Glomerular visceral epithelial cell (primary cell): ENCODE data around the gene MYZAP.
"Not testable (repeated sequence)": the region's sequence is repeated elsewhere in the genome, so short reads cannot be mapped to it uniquely, and the experiment has no call there.

Experiments
- DNase-seq: peaks from one replicate; pipeline ENCODE4 v3.0.0-alpha.2; 2016; ENCODE audit errors: extremely low spot score

MYZAP gene

DNA sequence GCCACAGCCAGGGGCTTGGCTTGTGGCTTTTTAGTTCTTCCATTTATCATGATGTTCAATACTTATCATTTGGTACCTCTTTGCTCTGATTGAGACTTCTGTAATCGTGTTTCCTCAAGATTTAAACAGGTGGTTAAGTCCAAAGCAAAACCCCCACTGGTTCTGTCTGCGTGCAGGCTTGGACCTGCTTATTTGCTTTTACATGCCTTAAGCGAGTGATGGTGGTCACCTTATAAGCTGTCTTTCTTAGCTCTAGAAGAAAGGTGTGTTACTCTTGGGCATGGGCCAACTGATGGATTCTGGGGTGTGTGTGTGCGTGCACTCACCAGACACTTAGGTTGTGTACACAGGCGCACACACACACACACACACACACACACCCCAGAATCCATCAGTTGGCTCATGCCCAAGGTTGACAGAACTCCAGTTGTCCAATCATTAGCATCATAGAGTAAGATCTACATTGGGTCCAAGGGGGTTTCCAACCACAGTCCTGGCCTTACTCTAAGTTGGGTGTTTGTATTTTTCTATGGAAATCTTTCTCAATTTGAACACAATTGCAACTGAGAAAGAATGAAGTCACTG, 1.2 kb downstream of the MYZAP start:
- DNase-seq = no peak

DNA sequence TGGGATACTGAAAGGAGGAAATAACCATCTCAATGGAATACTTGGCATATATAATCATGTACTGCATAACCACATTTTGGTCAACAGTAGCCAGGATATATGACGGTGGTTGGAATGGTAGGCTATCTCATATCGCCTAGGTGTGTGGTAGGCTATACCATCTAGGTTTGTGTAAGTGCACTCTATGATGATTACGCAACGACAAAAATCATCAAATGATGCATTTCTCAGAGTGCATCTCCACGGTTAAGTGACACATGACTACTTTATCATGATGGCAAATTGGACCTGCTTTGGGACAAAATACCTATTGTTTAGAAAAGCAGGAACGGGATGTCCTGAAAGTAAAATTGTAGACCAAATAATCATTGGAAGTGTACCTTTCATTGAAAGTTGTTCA, 2.8 kb downstream of the MYZAP start:
- no peak for DNase-seq

DNA sequence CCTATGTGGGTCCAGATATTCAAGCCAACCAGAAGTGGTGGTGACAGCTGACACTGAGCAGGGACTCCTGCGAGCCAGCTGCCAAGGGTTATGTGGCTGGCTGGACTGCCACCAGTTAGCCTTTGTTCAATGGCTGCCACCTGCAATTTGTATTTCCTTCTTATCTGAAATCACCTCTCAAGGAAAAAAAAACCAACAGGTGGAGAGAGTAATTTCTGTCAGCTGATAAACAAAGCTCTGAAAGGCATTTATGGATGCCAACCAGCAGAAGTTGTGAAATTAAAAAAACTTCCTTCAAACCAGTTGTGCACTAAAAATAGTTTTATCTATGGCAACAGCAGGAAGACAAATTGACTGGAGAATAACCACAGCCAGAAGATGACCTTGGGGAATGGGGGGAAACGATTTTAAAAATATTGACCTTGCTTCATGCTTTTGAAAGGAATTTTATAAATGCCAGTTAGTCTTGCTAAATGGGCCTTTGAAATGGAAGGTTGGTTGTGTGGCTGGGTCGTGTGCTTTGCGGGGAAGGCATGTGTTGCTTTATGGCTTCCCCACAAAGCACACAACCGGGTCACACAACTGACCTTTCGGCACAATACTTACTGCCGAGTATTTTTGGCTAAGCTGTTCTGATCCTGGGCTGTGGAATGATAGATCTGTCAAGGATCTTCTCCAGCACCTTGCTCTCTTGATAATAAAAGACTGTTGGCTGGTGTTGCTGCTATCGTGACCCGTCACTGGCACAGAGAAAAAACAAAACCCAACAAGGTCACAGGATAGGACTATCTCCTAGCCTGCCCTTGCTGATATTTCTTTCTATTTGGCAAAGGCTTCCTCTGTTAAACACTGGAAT, 3.5 kb downstream of the MYZAP start:
- DNase-seq = no peak

DNA sequence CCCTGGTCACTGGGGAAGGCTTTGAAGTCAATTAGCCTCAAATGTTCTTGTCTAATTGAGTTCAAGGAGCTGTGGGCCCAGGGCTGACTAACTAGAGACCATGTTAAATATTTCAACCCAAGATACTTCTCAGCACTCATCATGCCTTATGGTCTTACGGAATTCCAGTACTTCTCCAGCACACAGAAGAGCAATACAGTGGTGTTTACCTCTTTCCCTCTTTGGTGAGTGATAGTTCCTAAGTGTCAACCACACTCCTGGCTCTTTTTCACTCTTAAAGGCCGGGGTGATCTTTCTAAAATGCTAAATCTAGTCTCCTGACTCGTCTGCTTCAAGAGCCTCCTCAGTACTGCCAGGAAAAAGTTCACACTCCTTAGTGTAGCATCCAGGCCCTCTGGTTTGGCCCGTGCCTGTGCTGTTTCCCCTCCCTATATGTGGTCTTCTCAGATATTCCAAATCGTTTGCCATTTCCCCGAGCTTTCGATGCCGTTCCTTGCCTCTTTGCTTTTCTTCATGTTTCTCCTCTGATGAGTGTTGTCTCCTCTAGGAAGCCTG, 4.7 kb downstream of the MYZAP start:
- DNase-seq = no peak

DNA sequence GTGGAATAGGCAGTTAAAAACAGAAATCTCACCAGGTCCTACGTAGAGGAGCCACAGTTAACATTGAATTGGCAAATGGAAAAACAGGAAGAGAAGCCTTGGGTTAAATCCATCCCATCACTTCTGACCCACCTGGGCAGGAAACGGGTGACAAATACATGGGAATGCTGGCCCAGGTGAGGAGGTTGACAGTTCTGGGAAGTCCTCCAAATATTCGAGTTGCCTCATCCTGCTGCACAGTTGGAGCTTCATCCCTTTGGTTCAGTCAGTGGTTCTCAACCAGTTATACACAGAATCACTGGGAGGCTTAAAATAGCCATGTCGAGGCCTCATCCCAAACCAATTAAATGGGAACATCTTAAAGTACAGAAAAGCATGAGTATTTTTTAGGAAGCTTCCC, 5.3 kb downstream of the MYZAP start:
- no peak for DNase-seq

DNA sequence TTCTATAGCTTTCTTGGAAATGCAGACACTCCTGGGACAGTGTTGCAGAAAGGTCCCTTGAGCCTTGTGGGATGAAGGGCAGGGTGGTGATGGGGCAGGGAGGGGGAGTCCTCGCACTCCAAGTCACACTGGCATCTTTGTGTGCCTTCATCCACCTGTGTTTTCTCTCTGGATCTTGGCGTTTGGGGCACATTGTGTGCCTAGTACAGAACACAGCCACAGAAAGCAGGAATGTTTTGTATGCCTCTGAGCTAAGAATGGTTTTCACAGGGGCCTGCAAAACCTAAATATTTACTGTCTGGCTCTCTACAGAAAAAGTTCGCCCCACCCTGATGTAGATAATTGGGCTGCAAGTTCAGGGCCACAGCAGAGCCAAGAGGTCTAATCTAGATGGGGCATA, 5.7 kb downstream of the MYZAP start:
- no peak for DNase-seq

DNA sequence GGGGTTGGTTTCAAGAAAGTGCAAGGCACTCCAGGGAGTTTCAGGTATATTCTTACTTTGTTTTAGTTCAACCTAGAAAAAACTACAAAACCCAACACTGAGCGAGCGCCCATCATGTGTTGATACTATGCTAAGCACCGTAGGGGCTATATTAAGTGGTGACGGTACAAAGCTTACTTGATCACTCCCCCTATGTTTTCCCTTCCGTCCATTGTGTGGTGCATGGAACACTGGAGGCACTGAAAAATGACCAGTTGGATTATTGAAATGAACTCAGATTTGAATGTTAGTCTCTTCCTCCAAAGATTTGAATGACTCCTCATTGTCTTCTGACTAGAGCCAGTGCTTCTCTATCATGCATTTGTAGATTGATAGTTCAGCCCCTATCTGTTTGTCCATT, 6.6 kb downstream of the MYZAP start:
- no peak for DNase-seq

DNA sequence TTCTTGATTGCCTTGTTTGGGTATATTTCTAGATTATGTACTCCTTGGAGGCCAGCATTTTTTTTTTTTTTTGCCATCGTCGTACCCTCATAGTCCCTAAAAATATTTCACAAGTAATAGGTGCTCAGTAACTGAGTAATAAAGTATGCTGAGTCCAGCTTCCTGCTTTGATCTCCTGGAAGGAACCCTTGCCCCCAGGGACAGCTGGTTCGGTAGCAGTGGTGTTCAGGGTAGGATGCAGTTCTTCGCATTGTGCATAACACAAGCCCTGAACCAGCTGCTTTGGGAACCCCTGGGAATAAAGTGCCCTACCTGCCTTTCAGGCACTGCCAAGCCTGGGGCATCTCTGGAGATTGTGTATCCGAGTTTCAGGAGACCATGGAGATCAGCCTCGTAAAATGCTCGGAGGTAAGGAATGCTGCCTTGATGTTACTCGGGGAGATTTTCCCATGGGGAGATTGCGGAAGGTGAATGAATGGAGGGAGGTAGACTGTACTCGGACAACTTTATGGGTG, 7.6 kb downstream of the MYZAP start:
- no peak for DNase-seq

DNA sequence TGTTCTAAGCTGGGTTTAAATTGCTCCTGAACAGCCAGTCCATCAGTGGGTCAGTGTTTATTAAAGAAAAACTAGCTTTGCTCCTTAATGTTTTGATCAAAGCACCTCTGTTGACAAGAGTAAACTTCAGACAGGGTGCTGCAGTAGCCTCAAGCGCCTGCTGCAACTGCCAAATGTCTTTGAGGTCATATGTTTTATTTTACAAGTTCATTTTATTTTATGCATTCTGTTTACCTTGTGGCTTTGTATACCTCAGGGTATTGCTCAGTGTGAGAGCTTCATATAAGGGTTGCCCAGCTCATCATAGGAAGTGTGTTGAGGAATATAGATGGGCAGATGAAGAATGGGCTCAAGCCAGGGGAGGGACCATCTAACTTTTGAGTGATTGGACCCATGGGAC, 8.5 kb downstream of the MYZAP start:
- DNase-seq = no peak

DNA sequence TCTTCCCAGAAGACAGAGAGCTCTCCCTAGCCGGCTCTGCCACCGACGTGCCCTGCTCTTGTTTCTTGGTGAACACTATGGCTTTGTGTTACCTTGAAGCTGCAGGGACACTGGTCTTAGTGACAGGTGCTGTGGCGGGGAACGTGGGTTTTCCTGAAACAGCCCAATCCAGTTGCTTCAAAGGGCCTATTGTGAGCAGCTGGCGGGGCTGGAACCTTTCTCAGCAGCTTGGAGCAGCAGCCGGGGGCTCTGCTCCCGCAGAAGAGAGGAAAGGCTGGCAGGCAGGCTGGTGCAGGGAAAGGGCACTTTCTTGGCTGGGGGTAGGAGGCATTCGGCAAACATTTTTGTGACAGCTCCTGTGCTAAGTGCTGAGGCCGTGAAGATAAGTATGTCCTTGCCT, 12.8 kb downstream of the MYZAP start:
- DNase-seq = no peak

DNA sequence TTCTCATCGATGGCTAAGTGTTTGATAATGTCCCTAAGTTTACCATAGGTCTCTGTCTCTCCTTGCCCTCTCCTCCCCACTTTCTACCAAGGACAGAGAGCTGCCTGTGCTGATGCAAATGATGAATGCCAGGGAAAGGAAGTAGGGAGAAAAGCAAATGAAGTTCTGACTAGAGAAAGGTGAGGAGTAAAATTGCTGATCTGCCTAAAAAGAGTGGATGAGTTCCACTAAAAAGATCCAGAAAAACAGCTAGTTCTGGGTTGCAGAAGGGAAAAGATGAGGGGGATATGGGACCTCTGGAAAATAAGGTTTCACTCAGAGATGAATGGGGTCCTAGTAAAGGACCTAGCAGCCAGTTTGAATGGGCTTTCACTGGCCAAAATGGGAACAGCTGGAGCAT, 13.8 kb downstream of the MYZAP start:
- no peak for DNase-seq

DNA sequence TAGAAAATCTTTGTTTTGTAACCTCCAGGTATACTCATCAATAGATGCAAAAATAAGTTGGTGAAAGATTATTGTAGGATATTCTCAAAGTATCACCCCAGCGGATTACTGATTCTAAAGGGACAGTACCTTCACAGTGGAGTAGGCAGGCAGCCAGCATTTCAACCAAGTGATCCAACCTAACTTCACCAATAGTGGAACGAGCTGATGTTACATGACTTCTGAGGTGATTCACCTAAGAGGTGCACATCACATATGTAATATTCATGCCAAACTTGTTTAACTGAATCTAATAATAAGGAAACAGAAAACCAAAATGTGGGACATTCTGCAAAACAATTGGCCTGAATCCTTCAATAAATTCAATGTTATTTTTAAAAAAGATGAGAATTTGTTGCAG, 14.3 kb downstream of the MYZAP start:
- DNase-seq = no peak

DNA sequence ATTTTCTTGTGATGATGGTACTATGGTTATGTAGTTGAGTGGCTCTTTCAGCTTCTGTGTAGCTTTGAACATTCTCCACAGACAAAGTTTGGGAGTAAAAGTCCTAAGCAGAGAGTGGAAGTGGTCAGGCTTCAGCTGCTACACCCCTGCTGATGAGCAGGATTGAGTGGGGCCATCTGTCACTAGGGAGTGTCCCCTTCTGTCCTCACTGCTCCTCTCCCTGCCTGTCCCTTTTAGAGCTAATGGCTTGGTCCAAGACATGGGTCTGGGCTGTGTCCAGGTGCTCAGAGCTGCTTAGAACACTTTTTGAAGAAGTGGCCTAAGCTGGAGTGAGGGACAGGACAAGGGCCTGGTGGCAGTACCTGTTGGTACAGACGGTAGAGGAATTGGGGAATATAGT, 15.1 kb downstream of the MYZAP start:
- no peak for DNase-seq

DNA sequence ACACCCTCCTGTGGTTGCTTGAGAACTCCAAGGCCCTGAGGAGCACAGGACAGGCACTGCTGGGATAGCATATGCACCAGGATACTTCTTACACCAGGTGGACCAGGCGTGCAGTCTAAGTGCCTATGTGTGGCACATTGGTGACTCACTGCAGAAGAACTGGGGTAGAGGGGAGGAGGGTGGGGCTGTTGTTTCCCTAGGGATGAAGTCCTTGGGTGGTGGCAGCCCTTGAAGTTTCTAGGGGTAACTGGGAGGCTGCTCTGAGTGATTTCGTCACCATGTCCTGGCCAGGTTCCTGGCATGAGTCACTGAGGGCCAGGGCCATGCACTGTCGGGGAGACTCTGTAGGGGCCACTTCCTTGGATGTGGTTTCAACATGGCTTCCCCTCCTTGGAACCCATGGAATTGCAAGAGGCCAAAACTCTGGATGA, 15.9 kb downstream of the MYZAP start:
- DNase-seq = peak; percentile 78

DNA sequence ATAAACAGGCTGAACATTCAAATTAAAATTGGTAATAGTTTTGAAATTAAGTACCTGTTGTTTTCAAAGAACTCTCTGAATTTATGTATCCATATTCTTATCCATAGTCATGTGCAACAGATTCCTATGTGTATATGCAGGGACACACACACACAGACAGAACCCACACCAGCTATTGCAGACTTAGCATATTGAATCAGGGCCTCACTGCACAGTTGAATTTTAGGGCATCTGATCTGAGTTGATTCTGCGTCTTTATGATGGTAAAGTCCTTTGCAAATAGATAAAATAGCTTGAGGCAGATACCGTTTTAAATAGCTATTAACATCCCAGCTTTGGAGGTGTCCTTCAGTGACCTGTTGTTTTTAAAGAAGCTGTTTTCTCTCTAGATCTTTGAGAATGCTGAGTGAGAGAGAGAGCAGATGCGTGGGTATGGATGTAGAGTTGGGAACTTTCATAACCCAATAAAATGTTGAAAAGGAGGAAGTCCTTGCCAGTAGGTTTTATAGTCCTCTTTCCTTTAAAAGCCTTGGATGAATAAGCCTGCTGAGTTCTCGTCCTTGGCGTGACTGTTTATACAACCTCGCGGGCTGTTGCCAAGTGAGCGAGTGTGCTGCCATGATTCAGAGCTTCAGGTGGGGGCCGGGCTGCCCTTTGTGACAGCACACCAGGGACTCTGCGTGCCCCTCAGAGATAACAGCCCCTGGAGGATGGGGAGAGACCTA, 18.3 kb downstream of the MYZAP start:
- peak; percentile 40 for DNase-seq

DNA sequence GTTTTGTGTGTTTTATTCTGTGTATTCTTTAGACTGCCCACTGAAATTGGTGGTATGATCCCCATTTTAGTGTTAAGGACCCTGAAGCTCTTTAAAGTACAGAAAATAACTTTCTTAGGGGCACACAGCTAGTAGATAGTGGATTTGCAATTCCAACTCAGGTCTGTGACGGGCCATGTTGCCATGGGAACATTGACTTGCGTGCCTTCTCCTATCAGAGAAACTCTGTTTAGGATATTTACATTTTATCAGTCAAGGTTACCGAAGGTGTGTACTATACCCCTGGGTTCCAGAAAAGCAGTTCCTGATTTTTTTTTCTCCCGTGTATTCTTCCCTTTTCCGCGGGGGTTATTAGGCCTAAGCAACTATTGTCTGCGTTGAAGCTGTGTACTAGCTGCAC, 19.4 kb downstream of the MYZAP start:
- DNase-seq = no peak

DNA sequence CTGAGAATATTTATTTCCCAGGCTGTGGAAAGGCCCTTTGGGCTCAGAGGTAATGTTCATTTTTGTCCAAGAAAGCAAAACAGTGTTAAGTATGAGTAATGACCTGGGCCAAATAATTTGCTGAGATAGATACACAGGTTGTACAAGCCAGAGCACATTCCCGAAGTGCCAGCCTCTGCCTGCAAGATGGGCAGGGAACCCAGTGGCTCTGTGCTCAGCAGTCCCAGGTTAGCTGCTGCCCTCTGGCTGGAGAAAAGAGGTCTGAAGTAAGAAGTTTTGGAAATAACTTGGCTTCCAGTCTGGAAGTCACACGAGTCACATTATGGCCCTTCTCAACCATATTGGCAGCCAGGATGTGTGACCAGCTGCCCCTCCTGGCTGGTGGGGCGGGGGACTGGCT, 20.2 kb downstream of the MYZAP start:
- DNase-seq = peak; percentile 24

DNA sequence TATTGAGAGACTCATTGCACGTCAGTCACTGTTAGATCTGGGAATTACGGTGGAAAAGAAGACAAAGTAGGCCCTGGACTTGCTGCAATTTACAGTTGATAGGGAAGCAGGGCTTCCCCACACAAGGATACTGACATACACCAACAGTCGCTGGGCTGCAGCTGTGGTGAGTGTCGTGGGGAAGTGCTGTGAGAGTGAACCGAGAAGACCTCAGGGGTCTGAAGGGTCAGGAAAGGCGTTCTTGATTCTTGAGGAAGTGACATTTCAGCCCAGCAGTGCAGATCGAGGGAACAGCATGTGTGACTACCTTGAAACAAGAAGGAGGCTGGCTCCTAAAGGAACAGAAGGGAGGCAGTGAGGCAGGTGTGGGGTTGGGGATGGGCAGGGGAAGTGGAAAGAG, 22.5 kb downstream of the MYZAP start:
- no peak for DNase-seq

DNA sequence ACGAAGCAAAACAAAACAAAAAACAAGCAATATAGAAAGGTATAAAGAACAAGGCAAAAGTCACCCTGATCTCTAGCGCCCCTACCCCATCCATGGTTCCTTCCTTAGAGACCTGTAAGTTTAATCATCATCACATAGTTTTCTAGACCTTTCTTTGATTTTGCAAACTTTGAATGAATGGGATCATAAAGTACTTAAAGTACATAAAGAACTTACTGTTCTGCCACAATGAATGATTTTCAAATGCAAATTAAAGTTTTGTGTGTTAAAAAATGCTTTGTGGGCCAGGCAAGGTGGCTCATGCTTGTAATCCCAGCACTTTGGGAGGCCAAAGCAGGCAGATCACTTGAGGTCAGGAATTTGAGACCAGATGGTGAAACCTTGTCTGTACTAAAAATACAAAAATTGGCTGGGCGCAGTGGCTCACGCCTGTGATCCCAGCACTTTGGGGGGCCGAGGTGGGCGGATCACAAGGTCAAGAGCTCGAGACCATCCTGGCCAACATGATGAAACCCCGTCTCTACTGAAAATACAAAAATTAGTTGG, 24.3 kb downstream of the MYZAP start:
- not testable (repeated sequence) for DNase-seq

DNA sequence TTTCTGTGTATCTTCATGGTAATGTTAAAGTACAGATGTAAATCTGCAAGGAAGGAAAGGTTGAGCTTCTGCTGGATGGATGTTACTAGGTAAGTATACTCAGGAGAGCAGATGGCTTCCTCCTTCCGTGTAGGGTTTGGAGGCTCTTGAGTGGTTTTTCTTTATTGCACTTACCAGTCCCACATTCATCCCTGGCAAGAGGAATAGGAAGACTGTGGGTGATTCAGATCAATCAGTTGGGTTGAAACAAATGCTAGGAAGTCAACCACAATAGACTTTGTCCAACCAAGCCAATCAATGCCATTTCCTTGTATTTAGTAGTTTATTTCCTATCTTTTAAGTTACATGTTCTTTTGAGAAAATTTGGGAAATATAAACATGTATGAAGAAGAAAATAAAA, 26.6 kb downstream of the MYZAP start:
- DNase-seq = no peak

DNA sequence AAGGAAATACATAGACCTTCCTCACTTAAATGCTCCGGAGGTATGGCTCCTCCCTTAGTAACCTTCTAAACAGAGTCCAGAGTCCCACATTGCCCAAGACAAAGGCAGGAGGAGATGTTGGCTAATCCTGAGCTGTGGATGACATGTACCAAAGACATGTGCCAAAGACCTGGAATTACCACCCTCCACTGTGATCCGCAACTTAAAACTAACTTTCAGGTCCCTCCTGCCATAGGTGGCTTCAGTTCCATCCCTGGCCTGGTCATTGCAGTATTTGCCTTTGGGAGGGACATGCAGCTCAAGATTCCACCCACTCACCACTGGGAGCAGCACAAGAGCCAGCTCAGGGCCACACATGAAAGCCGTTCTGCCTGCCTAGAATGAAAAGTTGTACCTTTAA, 28.0 kb downstream of the MYZAP start:
- no peak for DNase-seq

DNA sequence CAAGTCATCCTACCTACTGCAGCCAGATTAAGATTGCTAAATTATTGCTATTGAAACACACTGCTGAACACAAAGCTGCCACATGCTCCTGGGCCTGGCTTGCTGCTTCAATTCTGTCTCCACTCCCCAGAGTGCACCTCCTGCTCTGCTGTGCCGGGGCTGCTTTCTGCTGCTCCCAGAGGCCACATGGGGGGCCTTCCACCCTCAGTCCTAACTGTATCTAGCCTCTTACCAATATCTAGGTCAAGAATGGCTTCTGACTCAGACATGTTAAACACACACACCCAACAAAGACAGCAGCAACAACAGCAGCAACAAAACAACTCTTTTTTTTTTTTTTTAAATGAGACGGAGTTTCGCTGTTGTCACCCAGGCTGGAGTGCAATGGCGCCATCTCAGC, 33.0 kb downstream of the MYZAP start:
- no peak for DNase-seq
